Loucy (cell line): ENCODE measurements around the gene GPR22.

Source experiments
- EZH2phosphoT487 ChIP-seq: fragments of 200-600 bp; IDR thresholded peaks from 2 replicates; pipeline ENCODE4 v1.6.1; 2018; ENCODE audit warnings: antibody characterized with exemption, mild to moderate bottlenecking, moderate library complexity, borderline replicate concordance
- TF ChIP-seq, protein P1 (sequence below): fragments of 200-600 bp; sonication (generic); conservative IDR thresholded peaks from 2 replicates; pipeline ENCODE4 v1.5.1; 2014; ENCODE audit warnings: mild to moderate bottlenecking, antibody characterized with exemption, low read length

DNA sequence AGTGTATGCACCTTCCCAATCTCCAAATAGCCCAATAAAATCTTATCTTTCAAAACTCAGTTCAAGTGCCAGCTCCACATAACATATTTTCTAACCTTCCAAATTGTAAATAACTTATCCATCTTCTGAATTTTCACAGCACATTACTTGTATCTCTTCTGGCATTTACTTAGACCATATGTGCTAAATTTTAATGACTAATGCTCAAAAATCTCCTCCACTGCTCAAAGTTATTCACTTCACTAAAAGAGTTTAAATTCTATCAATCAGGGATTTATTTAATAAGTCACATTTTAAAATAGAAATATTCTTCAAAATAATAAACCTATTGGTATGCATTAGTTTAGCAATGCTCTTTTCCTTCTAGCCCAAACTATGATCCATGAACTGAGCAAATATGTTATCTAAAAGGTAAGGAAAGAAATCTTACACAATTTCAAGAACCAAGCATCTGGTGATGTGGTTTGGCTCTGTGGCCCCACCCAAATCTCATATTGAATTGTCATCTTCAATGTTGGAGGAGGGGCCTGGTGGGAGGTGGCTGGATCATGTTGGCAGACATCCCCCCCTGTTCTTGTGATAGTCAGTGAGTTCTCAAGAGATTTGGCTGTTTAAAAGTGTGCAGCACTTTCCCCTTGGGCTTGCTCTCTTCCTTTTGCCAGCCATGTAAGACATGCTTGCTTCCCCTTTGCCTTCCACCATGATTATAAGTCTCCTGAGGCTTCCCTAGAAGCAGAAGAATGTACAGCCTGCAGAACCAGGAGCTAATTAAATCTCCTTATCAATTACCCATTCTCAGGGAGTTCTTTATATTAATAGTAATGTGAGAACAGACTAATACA, 28.1 kb upstream of the GPR22 start:
- TF ChIP-seq, protein P1, sequence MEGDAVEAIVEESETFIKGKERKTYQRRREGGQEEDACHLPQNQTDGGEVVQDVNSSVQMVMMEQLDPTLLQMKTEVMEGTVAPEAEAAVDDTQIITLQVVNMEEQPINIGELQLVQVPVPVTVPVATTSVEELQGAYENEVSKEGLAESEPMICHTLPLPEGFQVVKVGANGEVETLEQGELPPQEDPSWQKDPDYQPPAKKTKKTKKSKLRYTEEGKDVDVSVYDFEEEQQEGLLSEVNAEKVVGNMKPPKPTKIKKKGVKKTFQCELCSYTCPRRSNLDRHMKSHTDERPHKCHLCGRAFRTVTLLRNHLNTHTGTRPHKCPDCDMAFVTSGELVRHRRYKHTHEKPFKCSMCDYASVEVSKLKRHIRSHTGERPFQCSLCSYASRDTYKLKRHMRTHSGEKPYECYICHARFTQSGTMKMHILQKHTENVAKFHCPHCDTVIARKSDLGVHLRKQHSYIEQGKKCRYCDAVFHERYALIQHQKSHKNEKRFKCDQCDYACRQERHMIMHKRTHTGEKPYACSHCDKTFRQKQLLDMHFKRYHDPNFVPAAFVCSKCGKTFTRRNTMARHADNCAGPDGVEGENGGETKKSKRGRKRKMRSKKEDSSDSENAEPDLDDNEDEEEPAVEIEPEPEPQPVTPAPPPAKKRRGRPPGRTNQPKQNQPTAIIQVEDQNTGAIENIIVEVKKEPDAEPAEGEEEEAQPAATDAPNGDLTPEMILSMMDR = no peak
- no peak for TF ChIP-seq EZH2phosphoT487
